GM13976 (cell line): ENCODE results near the gene SCARF1.

Source experiments
- DNase-seq: peaks from one replicate; pipeline ENCODE4 v3.0.0; 2012; ENCODE audit warnings: low spot score
- in situ Hi-C: fragments of 300-500 bp; cut with MboI; formaldehyde crosslinking; loops from one replicate; pipeline ENCODE4 v1.12.0; 2022; ENCODE audit warnings: low sequenced_read_pairs, mixed read lengths, inconsistent platforms; ENCODE audit not compliant: unreplicated experiment
- TF ChIP-seq, protein P1 (sequence below): IDR thresholded peaks from 2 replicates; pipeline ENCODE4 v1.5.1; 2012; ENCODE audit warnings: borderline replicate concordance, mild to moderate bottlenecking; ENCODE audit not compliant: insufficient read depth; ENCODE audit errors: extremely low read depth, missing control alignments, control extremely low read depth

Gene SCARF1

DNA sequence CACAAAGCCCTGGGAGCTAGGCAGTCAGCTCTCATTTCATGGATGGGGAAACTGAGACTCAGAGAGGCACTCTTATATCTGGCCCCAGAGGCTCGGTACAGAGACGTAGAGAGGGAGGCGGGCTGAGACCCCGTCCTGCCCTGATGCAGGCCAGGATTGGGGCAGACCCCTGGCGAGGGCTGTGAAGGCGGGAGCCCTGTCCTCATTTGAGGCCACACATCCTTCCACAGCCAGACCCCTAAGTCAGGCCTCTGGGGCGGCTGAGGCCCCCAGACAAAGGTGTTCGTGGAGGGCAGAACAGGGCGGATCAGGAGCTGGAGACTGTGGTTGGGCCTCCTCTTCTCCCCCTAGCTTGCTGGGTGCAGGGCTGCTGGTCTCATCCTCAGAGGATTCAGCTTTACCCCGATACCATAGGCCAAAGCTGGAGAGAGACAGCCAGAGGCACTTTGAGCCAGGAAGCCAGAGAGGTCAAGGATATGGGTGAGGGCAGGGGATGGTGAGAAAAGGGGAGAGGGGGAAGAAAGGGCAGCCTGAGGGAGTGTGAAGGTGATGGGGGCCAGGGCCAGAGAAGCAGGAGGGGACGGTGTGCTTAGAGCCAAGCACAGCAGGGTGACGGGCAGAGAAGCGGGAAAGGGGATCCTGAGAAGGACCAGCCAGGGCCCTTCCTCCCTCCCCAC is 805 bp upstream of the SCARF1 start:
- TF ChIP-seq, protein P1, sequence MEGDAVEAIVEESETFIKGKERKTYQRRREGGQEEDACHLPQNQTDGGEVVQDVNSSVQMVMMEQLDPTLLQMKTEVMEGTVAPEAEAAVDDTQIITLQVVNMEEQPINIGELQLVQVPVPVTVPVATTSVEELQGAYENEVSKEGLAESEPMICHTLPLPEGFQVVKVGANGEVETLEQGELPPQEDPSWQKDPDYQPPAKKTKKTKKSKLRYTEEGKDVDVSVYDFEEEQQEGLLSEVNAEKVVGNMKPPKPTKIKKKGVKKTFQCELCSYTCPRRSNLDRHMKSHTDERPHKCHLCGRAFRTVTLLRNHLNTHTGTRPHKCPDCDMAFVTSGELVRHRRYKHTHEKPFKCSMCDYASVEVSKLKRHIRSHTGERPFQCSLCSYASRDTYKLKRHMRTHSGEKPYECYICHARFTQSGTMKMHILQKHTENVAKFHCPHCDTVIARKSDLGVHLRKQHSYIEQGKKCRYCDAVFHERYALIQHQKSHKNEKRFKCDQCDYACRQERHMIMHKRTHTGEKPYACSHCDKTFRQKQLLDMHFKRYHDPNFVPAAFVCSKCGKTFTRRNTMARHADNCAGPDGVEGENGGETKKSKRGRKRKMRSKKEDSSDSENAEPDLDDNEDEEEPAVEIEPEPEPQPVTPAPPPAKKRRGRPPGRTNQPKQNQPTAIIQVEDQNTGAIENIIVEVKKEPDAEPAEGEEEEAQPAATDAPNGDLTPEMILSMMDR = no peak
- in situ Hi-C loops = no loop called here

DNA sequence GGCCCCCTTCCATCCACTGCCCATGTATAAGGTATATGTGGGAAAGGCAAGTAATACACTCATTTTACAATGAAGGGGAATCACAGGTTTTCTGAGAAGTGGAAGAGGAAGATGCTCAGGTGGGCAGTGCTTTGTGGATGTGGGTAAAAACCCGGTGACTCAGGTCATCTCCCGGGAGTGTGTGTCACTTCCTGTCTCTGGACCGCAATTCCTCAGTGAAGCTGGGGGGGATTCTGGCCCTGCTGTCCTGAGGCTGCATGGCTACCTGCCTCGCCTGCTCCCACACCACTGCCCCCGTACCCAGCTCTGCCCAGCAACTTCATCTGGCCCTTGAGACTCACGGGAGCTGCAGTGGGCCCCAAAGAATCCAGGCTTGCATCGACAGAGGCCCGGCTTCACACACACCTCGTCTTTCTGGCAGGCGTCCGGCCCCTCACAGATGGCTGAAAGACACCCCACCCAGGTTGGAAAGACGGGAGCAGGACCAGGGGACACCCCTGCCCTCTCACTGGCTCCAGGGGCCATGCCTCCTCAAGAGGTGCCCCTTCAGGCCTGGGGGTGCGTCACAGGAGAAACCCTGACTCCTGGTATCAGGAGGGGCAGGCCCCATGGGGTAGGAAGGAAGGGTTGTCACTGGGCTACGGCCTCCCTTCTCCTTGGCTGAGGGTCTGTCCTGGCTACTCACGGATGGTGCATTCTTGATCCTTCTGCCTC is 882 bp downstream of the SCARF1 start:
- DNase-seq = peak; percentile 76
- TF ChIP-seq, protein P1 = no peak
- in situ Hi-C loops = no loop called here

More for the DNA sequence above, 805 bp upstream of the SCARF1 start:
- DNase-seq = no peak

DNA sequence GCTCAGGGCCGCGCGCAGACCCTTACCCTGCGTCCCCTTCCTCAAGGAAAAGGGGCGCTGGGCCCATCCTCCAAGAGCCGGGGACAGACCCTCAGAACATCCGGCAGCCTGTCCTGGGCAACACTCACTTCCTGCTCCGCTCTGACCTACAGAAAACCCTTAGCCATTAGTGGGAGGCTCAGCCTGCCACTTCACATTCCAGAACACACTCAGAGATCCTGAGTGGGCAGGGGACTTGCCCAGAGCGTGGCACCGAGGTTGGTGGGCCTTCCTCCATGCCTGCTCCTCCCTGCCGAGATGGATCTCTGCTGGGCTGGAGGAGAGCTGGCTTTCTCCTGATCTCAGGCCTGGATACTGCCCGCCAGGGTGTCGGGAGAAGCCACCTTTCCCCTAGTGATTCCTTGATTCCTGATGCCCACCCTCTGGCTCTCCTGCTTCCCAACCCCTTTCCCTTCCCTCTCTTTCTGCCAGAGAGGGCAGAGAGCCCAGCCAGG is 1.5 kb downstream of the SCARF1 start:
- in situ Hi-C loops = no loop called here
- TF ChIP-seq, protein P1 = no peak
- peak; percentile 54 for DNase-seq

DNA sequence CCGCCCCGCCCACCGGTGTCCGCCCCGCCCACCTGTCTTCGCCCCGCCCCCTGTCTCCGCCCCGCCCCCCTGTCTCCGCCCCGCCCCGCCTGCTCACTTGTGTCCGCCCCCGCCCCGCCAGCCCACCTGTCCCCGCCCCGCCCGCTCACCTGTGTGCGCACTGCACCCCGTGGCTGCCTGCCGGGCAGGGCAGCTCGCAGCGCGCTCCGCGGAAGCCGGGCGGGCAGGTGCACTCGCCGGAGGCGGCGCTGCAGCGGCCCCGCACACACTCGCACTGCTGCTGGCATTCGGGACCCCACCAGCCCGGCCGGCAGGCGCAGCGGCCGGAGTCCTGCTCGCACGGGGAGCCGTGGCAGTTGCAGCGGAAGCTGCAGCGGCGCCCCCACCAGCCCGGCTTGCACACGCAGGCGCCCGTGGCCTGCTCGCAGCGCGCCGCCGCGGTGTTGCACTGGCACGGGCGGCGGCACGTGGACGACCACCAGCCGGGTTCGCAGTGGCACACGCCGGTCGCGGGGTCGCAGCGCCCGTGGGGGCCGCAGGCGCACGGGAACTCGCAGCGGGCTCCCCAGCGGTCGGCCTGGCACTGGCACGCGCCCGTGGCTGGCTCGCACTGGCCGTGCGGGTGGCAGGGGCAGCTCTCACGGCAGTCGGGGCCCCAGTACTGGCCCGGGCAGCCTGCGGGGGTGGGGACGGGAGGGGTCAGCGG is 2.1 kb downstream of the SCARF1 start:
- TF ChIP-seq, protein P1 = peak; percentile 1
- in situ Hi-C loops = no loop called here
- peak; percentile 81 for DNase-seq

DNA sequence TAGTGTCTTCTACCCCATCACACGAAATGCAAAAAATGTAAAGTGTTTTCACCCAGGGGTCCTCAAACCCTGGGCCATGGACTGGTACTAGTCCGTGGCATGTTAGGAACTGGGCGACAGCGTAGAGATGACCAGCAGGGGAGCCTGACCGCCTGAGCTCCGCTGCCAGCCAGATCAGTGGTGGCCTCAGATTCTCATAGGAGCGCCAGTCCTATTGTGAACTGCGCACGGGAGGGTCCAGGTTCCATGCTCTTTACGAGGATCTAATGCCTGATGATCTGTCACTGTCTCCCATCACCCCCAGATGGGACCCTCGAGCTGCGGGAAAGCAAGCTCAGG is 4.5 kb downstream of the SCARF1 start:
- in situ Hi-C loops = no loop called here
- TF ChIP-seq, protein P1 = no peak
- no peak for DNase-seq

DNA sequence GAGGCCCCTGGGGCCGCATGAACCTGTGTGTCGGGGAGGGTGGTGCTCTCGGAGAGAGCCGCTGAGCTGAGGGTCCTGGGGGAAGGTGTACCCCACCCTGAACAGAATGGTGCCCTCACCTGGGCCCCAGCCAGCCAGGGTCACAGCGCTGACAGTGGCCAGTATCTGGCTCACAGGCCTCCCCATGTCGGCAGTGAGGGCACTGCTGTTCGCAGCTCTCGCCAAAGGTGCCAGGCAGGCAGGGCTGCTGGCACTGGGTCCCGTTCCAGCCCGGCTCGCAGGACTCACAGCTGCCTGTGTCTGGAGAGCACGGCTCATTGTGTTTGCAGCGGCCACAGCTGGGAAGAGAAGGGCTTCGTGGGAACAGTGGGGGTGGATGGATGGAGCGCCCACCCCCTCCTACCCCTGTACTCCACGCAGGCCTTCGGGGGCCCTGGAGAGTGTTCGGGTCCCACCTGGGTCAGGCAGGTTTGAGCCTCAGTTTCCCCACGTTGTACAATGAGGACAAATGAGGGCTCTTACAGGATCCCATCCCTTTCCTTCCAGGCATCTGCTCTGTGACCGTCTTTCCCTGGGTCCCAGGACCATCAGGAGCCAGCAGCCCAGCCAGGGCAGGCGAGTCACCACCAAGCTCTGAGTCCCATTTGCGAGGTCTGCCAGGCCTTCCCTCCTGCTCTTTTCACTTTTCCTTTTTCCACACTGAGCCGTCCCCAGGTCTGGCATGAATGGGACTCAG is 5.0 kb downstream of the SCARF1 start:
- DNase-seq = no peak
- TF ChIP-seq, protein P1 = no peak
- in situ Hi-C loops = no loop called here
